GM21576 (cell line): ENCODE data around the gene MERTK.
"Not testable (repeated sequence)": the region's sequence is repeated elsewhere in the genome, so short reads cannot be mapped to it uniquely, and the experiment has no call there.

Experiments used
- ATAC-seq: cut with Tn5 transposase; IDR thresholded peaks from one replicate; pipeline ENCODE4 v1.9.1; 2021; ENCODE audit warnings: mild to moderate bottlenecking, moderate library complexity; ENCODE audit not compliant: unreplicated experiment

The MERTK gene

DNA sequence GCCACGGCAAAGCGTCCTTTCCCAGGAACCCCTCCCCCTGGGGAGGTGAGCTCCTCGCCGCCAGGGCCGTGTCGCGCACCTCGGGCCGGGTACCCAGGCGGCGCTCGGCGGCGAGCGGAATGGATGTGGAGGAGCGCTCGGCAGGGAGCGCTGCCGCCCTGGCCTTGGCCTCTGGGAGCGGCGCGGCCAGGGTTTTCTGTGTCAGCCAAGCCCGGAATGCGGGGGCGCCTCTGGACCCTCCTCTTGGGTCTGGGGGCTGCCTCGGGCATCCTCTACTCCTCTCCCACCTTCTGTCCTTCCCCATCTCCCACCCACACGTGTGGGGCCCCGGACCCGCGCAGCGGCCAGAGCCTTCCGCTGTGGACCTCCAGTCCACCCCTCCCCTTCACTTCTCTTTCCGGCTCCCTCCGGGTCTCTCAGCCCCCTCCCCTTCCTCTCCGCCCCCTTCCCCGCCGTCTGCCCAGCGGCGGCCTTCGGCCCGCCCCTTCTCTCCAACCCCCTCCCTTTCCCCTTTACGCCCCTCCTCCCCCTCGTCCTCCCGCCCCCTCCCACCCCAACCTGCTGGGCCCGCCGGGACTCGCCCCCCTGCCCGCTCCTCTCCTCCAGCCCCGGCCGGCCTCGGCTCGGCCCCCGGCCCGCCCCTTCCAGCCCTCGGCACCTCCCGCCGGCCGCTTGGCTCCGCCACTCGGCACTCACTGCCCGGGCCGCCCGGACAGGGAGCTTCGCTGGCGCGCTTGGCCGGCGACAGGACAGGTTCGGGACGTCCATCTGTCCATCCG, at the start of gene MERTK:
Gene MERTK (plus strand): TSS at position 684 of the 779 bp plus-strand sequence. CDS start 129 bp downstream, outside the sequence.
- peak; percentile 56 for ATAC-seq

DNA sequence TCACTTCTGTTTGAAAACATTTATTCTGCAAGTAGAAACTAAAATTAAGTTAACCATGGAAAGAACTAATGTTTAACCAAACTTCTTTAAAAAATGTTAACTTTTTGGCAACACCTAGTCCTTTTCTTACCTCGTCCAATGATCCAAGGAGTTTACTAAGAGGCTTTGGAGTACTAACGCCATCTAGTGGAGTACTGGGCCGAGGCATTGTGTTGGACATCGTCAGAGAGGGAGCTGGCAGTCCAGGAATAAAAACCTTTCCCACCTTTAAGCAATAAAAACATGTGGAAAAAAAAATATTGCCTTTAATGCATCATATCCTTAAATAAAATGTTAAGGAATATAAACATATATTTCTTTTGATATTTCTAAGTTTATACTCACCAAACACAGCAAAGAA, 47.8 kb upstream of the MERTK start:
- ATAC-seq, result not testable (repeated sequence)

DNA sequence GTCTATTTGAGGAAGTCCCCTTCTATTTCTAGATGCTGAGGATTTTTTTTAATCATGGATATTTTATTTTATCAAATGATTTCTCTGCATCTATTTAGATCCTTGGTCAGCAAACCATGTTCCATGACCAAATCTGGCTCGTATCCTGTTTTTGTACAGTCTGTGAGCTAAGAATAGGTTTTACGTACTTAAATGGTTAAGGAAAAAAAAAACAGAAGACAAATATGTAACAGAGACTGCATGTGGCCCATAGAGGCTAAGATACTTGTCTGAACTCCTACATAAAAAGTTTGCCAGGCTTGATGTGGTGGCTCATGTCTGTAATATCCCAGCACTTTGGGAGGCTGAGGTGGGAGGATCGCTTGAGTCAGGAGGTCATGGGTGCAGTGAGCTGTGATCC, 45.9 kb upstream of the MERTK start:
- not testable (repeated sequence) for ATAC-seq

DNA sequence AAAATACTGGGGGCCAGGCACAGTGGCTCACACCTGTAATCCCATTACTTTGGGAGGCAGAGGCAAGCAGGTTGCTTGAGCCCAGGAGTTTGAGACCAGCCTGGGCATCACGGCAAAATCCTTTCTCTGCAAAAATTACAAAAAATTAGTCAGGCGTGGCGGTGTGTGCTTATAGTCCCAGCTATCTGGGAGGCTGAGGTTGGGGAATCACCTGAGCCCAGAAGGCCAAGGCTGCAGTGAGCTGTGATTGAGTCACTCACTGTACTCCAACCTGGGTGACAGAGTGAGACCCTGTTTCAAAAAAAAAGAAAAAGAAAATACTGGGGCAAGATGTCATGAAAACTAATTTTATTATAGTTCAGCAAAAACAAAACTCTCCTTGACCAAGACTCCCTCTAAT, 38.4 kb upstream of the MERTK start:
- ATAC-seq, result not testable (repeated sequence)

DNA sequence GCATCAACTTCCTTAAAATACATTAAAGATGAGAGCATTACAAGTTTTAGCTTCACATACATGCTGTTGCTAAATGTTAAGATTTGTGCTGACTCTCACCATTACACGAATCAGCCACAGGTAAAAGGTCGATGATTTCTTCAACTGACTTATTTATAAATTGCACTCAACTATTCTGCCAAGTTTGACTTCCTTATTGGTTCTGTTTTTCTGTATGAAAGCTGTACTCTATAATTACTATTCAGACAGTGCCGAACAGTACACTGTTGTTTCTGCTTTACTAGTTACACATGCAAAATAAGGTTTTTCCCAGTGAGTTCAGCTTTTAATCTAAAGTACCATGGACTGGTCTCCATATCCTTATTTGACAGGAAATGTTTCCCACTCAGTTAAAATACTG, 33.3 kb upstream of the MERTK start:
- not testable (repeated sequence) for ATAC-seq

DNA sequence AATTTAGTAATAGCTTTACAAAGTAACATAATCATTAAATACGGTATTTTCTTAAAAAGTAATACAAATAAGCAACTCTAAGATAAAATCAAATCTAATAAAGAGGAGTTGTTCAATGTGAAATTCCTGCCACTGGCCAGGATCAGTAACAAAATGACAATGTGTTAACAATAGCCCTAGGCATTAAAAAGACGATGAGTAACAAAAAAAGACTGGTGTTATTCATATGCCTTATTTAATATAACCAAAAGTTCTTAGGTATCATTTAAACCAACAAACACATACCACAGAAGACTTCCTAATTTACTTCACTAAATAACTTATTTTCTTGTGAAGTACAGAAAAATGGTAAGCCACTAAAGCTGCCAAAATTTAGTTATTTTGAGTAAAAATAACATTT, 25.6 kb upstream of the MERTK start:
- not testable (repeated sequence) for ATAC-seq

DNA sequence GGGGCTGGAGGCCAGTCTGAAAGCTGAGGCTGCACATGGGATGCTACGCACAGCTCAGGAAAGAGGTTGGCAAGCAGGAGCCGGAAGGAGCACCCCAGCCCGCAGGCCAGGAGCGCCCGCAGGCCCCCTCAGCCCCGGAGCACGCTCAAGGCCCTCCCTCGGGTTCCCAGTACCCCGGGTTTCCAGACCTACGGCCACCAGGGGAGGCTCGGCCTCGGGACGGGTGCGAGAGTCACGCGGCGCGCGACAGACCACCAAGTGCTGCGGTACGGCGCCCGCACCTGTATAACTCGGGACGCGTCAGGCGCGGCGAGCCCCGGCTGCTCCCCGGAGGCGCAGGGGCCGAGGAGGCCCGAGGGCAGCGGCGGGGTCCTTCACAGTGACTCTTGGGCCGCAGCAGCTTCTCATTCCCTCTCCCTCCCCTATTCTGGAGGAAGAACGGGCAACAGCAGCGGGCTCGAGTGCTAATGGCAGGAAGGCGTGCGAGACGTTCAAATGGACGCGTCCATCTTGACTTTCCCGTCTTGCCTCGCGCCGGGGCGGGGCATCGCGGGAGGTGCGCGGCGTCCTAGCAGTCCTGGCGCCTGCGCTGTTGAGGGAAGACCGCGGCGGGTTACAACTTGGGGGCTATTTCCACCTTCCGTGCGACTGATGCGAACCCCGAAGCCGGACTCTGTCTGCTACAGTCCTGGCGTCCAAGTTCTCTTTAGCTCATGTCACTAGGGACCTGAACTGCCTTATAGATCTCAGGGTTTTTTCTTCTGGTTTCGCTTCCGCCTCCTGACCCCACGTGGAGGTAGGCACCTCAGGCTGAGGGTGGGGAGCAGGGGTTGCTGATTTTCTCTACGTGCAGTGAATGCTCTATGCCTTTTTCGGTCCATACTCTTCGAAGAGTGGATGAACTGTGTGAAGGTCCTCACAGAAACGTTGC, 14.5 kb upstream of the MERTK start, which contains the start of gene ANAPC1:
Gene ANAPC1 (minus strand): TSS at position 533 of the 931 bp plus-strand sequence. CDS start 3,368 bp downstream, outside the sequence.
- ATAC-seq, result peak; percentile 84

DNA sequence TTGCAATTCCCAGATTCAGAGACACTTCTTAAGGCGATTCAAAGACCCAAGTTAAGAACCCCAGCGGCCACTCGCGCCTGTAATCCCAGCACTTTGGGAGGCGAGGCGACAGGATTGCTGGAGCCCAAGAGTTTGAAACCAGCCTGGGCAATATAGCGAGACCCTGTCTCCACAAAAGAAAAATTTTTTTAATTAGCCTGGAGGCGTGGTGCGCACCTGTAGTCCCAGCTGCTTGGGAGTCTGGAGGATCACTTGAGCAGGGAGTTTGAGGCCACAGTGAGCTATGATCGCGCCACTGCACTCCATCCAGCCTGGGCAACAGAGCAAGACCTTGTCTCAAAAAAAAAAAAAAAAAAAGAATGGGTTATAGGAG, 13.8 kb upstream of the MERTK start:
- peak; percentile 17 for ATAC-seq

DNA sequence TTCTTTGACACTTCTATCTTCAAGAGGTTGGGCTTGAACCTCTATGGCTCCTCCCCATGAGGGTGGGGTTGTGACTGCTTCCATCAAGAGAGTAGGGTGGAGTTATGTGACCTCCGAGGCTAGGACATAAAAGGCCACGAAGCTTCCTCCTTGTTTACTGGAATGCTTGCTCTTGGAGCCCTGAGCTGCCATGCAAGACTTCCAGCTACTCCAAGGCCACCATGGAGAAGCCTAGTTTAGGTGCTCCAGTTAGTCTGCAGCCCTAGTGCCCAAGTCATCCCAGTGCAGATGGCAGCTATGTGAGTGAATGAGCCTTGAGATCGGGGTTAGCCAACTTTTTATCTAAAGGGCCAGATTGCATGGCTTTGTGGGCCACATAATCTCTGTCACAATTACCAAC, 2.4 kb upstream of the MERTK start:
- ATAC-seq, result no peak

DNA sequence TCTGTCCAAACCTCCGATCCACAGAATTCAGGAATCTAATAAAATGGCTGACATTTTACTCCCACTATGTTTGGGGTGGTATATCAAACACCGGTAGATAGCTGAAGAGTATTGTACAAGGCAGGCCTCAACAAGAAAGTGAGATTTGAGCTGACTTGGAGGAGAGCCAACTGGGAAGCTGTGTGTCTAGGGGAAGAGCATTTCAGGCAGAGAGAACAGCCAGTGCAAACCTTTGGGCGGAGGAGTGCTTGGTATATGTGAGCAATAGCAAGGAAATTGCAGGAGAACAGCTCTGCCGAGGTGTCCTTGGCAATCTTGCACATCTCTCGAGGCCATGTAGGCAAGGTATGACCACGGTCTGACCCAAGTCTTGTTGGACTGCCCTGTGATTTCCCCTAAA, 1.8 kb upstream of the MERTK start:
- no peak for ATAC-seq

DNA sequence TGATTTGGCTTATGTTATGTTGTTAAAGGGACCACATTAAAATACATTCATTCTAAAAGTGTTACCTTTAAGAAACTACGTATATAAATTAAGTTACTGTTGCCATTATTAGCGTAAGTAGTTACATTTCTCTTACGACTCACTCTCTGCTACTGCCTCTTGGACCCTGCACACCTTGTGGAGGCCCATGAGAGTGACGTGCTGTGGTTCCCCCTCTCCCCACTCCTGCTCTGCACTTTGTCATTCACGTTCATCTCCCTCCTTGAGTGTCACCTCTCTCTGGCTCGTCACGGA, 830 bp upstream of the MERTK start:
- peak; percentile 15 for ATAC-seq

DNA sequence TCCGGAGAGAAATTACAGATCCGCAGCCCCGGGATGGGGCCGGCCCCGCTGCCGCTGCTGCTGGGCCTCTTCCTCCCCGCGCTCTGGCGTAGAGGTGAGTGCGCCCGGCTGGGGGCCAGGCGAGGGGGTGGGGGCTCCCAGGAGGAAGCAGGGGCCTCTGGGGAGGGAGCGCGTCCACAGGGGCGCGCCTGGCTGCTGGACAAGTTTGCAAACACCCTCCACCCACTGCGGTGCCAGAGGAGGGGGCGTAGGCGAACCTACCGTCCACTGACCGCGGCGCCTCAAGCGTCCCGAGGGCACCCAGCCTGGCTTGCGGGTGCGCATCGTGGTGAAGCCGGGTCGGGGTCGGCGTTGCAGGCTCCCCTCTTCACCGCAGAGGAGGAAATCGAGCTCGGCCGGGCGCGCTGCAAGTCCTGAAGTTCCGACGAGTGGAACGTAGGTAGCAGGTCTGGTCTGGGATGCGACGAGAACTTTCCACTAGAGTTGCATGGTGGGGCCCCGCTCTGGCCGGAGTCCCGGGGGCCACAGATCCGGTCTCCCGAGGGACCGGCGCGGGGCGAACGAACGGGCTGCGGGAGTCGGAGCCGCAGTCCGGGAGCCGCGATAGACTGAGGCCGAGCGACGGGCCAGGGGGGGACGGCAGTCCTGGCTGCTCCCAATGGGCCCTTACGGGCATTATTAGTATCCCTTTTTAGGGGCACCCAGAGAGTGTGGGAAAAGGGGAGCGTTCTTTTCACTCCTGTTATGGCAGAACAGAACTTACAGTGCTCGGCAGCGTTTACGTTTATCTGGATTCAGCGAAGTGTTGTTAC, 502 bp downstream of the MERTK start:
- no peak for ATAC-seq

DNA sequence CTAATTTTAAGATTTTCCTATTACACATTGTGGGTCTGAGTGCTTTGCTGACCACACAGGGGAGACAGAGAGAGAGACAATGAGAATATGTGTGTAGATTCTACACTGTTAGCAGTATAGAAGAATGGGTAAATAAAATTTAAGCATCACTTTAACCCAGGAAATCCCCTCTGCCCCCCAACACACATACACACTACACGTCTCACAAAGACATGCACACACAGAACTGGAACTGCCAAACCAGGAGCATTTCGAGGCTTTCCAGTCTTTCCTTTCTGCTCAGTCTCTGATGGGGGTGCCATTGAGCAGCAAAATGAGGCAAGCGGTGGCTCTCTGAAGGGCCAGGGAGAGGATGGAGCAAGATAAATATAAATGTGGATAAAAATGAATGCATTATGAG, 2.5 kb downstream of the MERTK start:
- ATAC-seq, result no peak

DNA sequence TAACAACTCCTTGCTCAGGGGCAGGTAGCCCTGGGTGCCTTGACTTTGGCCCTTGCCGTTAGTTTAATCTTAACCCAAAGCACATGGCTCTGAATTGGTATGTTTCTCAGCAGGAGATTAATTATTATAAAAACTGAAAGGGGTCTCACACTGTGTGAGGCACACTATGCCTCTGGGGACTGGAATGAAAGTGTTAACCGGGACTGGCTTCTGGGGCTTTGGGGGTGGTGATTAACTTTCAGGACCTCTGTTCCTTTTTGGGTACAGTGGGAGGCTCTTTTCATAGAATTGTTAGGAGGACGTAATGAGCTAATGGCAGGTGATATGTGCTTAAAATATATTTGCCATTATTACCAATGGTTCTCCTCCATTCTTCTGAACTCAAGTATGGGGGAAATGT, 5.1 kb downstream of the MERTK start:
- ATAC-seq, result no peak

DNA sequence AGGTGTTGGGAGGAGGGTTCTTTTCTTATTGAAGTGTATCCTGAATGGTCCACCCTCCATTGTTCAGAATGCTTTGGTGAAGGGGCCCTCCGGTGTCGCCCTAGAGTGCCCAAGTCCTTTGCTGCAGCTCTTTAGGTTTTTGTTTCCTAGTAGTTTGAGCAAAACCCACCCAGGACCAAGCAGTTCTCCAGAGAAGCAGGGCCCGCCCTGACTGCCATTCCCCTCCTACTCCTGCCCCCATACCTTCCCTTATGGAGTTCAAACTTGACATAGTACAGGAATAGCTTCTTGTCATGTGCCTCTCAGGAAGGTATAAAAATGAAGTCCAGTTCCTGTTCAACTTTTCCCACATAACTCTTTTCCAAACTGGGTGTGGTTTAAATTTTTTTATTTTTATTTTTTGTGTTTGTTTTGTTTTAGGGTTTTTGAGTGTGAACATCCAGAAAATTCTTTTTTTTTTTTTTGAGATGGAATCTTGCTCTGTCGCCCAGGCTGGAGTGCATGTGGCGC, 5.6 kb downstream of the MERTK start:
- no peak for ATAC-seq

DNA sequence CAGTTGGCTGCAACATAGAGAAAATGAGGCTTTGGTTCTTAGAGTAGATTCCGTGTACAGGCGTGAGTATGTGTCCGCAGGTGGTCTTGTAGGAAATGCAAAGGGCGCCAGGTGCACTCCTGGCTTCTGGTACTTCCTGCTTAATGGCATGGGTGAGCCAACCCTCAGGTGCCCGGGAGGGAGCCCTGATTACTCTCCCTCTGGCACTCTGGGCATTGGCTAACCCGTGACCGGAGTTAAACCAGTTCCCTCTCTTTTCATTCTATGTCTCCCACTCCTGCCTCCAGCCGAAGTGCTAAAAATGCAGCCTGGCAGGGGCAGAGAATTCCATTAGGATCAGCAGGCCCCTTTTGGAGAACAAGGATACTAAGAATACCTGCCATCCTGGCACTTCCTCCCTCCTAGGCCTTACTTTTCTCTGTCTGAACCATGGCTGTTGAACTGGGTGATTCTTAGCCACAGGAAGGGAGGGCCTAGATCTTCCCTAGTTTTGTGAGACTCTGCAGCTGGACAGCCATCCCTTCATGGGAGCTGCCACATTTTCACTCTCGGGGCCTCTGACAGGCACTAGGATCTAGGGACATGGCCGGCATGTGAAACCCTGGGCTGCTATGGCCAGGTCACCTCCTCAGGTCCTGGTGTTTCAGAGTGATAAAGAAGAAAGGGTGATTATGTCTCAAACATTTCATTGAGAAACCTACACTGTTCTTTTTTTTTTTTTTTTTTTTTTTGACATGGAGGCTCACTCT, 6.5 kb downstream of the MERTK start:
- ATAC-seq, result no peak

DNA sequence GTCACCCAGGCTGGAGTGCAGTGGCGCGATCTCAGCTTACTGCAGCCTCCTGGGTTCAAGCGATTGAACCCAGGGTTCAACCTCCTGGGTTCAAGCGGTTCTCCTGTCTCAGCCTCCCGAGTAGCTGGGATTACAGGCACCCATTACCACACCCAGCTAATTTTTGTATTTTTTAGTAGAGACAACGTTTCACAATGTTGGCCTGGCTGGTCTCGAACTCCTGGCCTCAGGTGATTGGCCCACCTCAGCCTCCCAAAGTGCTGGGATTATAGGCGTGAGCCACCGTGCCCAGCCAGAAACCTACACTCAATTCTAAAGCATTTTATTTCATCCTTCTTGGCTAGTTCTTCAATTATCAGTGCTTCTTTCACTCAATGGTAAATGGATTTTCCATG, 7.1 kb downstream of the MERTK start:
- not testable (repeated sequence) for ATAC-seq

DNA sequence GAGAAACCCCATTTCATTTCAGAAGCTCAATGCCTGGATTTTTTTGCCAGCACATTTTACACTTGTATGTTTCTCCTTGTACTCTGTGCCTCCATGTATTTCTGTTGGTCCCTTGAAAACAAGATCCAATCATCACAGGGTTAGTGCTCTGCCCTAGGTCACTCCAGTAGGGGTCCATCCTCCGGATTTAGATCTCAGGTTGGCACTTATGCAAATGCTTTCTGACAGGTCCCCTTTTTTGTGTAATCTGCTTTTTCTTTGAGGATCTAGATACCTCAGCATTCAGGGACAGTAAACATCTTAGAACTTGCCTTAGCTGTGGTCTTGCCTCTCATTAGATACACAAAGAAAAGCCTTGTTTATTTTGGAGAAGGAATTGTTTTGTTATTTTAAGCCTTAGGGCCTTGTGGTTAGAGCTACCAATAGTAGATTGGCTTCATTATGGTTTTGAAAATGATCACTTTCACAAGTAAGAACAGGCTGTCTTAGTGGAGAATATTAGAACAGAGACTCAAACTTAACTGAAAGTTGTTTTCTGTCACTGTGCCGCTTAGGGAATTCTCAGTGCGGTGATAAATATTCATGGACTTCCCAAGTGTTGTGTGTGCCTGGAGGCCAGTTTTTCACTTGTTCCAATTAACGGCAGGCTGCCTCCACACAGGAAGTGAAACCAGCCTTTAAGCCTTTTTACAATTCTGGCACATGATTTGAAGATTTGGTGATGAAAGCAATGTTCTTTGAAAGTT, 7.8 kb downstream of the MERTK start:
- ATAC-seq, result no peak

DNA sequence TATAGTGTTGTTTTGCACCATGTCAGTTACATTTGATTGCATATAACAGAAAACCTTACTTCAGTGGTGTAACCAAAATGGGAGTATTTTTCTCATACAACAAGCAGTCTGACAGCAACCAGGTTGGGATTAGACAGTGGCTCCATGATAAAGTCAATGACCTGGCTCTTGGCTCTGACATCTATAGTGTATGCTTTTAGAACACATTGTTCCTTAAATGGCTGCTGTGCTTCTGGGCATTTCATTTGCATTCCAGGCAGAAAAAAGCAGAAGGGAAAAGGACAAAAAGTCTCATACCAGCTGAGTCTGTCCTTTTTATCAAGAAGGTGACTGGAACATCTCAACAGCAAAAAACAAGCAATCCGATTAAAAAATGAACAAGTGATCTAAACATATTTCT, 10.2 kb downstream of the MERTK start:
- ATAC-seq, result no peak

DNA sequence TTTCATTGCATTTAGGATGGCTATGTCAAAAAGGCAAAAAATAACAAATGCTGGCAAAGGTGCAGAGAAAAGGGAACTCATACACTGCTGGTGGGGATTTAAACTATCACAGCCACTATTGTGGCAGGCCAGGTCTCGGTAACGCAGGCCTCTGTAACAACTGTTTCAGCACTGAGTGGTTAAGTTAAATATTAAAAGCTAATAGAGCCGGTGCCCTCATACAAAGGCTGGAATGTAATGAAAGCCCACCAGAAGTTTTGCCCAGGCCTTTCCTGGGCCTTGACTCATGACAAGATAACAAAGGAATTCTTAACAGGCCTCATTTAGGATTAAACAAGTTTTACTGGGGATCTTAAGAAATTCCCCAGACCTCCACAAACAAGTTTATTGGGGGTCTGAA, 10.7 kb downstream of the MERTK start:
- no peak for ATAC-seq
